Hepatocyte (in vitro differentiated cells): ENCODE data around the gene NUDT3. TPM values are rescaled to one million over a fixed set of nuclear protein-coding genes. Genes with fewer than 3 reads are reported as not detected.
"Not testable (repeated sequence)": the region's sequence is repeated elsewhere in the genome, so short reads cannot be mapped to it uniquely, and the experiment has no call there.

Experiments
- DNase-seq: peaks from one replicate; pipeline ENCODE4 v3.0.0-alpha.2; 2016; ENCODE audit warnings: low spot score
- H2AFZ ChIP-seq: fragments of 200-600 bp; sonication (generic); 2 replicates; pipeline ENCODE4 v1.6.0; 2016; ENCODE audit warnings: antibody characterized with exemption, mild to moderate bottlenecking
- H3K27ac ChIP-seq: fragments of 200-600 bp; sonication (generic); 2 replicates; pipeline ENCODE4 v1.5.1; 2016; ENCODE audit warnings: mild to moderate bottlenecking
- H3K27me3 ChIP-seq: fragments of 200-600 bp; sonication (generic); 2 replicates; pipeline ENCODE4 v1.6.1; 2016
- H3K36me3 ChIP-seq: fragments of 200-600 bp; sonication (generic); replicated peaks from 2 replicates; pipeline ENCODE4 v1.5.1; 2016; ENCODE audit warnings: low read depth; ENCODE audit not compliant: insufficient read depth
- H3K4me1 ChIP-seq: fragments of 200-600 bp; sonication (generic); 2 replicates; pipeline ENCODE4 v1.5.1; 2016; ENCODE audit warnings: mild to moderate bottlenecking, moderate library complexity; ENCODE audit not compliant: insufficient read depth
- H3K4me2 ChIP-seq: fragments of 200-600 bp; sonication (generic); 2 replicates; pipeline ENCODE4 v1.6.0; 2016
- H3K4me3 ChIP-seq: fragments of 200-600 bp; sonication (generic); 2 replicates; pipeline ENCODE4 v1.5.1; 2016; ENCODE audit warnings: mild to moderate bottlenecking
- H3K79me2 ChIP-seq: fragments of 200-600 bp; sonication (generic); 2 replicates; pipeline ENCODE4 v1.6.0; 2017; ENCODE audit warnings: mild to moderate bottlenecking
- H3K9me2 ChIP-seq: fragments of 200-600 bp; sonication (generic); replicated peaks from 2 replicates; pipeline ENCODE4 v1.6.0; 2017; ENCODE audit warnings: mild to moderate bottlenecking; ENCODE audit not compliant: insufficient read depth
- H3K9me3 ChIP-seq: fragments of 200-600 bp; sonication (generic); 2 replicates; pipeline ENCODE4 v1.5.1; 2016; ENCODE audit warnings: low read depth, mild to moderate bottlenecking
- H4K20me1 ChIP-seq: fragments of 200-600 bp; sonication (generic); 2 replicates; pipeline ENCODE4 v1.6.0; 2016; ENCODE audit warnings: mild to moderate bottlenecking; ENCODE audit not compliant: insufficient read depth, poor library complexity, severe bottlenecking
- CTCF ChIP-seq: fragments of 200-600 bp; sonication (generic); IDR thresholded peaks from 2 replicates; pipeline ENCODE4 v1.5.1; 2016; ENCODE audit warnings: antibody characterized with exemption, mild to moderate bottlenecking; ENCODE audit not compliant: poor library complexity
- EZH2 ChIP-seq: fragments of 200-600 bp; sonication (generic); IDR thresholded peaks from 2 replicates; pipeline ENCODE4 v1.6.1; 2016; ENCODE audit warnings: antibody characterized with exemption, mild to moderate bottlenecking, borderline replicate concordance
- EZH2phosphoT487 ChIP-seq: fragments of 200-600 bp; sonication (generic); IDR thresholded peaks from one replicate; pipeline ENCODE4 v1.6.1; 2018; ENCODE audit warnings: antibody characterized with exemption, mild to moderate bottlenecking, low read depth, moderate library complexity; ENCODE audit not compliant: unreplicated experiment, severe bottlenecking
- WGBS: methylation state at CpG from one replicate; pipeline ENCODE4 v1.1.6; 2016; ENCODE audit warnings: low lambda C conversion rate; ENCODE audit errors: missing lambda C conversion rate; 5-methylcytosine and 5-hydroxymethylcytosine counted together
- polyA plus RNA-seq: library from polyadenylated mRNA; unstranded; fragments of >200 nt; fragmentation: Nextera tagmentation; extraction: Ambion mirVana; gene quantifications from 2 replicates; pipeline ENCODE4 v1.2.1, GENCODE V29; 2016
- total RNA-seq: library from RNA; depleted of rRNA; stranded (reverse); fragments of >200 nt; gene quantifications from 2 replicates; pipeline ENCODE4 v1.2.3, GENCODE V29; 2014

The NUDT3 gene
- total and polyA plus RNA-seq, 2 experiments from 2014 or later, result 6.2 to 20.4 TPM

GRCh38 chr6:34412016-34412415 lies 19.5 kb upstream of the NUDT3 start:
- H3K4me1 ChIP-seq, result peaks cover 6% of the 10 kb centered on the region
- H2AFZ ChIP-seq, result no peak overlapping the region
- 95% methylated on average over 5 of the region's 5 CpGs for WGBS
- H3K9me2 ChIP-seq, result no peaks in the 10 kb centered on the region
- no peaks in the 10 kb centered on the region for H3K36me3 ChIP-seq
- H3K4me2 ChIP-seq, result no peak overlapping the region
- no peaks in the 10 kb centered on the region for H4K20me1 ChIP-seq
- no peak overlapping the region for H3K27ac ChIP-seq
- no peak for TF ChIP-seq EZH2
- no peak for TF ChIP-seq CTCF
- TF ChIP-seq EZH2phosphoT487, result no peak
- no peaks in the 10 kb centered on the region for H3K79me2 ChIP-seq
- H3K27me3 ChIP-seq, result no peaks in the 10 kb centered on the region
- no peaks in the 10 kb centered on the region for H3K9me3 ChIP-seq
- DNase-seq, result no peak
- H3K4me3 ChIP-seq, result no peak overlapping the region

- not testable (repeated sequence) for H3K27me3 ChIP-seq, H3K36me3 ChIP-seq, H3K4me3 ChIP-seq, H3K9me2 ChIP-seq, DNase-seq, H3K4me2 ChIP-seq, H3K27ac ChIP-seq, H3K9me3 ChIP-seq, H3K79me2 ChIP-seq, H3K4me1 ChIP-seq, H4K20me1 ChIP-seq, H2AFZ ChIP-seq
- WGBS, result 96% methylated on average over 1 of the region's 1 CpG
Observed at GRCh38 chr6:34407915-34408314, 15.4 kb upstream of the NUDT3 start.

GRCh38 chr6:34396518-34396917 lies 4.0 kb upstream of the NUDT3 start:
- no peaks in the 10 kb centered on the region for H4K20me1 ChIP-seq
- no peaks in the 10 kb centered on the region for H3K9me2 ChIP-seq
- WGBS, result 100% methylated on average over 6 of the region's 6 CpGs
- no peak for DNase-seq
- no peaks in the 10 kb centered on the region for H3K9me3 ChIP-seq
- H3K27me3 ChIP-seq, result no peaks in the 10 kb centered on the region
- peaks cover 6% of the 10 kb centered on the region for H3K79me2 ChIP-seq
- no peak overlapping the region for H2AFZ ChIP-seq
- peaks cover 6% of the 10 kb centered on the region for H3K4me1 ChIP-seq
- TF ChIP-seq EZH2phosphoT487, result no peak
- TF ChIP-seq CTCF, result no peak
- no peak for TF ChIP-seq EZH2
- no peak overlapping the region for H3K27ac ChIP-seq
- H3K4me2 ChIP-seq, result no peak overlapping the region
- H3K4me3 ChIP-seq, result no peak overlapping the region
- H3K36me3 ChIP-seq, result no peaks in the 10 kb centered on the region

DNA sequence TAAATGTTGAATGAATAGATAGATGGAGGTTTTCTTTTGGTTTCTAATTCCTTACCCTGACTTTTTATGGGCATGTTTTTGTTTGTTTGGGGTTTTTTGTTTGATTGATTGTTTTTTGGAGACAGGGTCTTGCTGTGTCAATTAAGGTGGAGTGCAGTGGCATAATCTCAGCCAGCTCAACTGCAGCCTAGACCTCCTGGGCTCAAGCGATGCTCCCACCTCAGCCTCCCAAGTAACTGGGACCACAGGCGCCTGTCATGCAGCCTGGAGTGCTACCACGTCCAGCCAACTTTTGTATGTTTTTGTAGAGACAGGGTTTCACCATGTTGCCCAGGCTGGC lies 1.5 kb upstream of the NUDT3 start:
- H3K79me2 ChIP-seq, result peaks cover 27% of the 10 kb centered on the region
- WGBS, result 94% methylated on average over 3 of the region's 3 CpGs
- H3K4me1 ChIP-seq, result peaks cover 13% of the 10 kb centered on the region
- H3K4me3 ChIP-seq, result no peak overlapping the region
- H4K20me1 ChIP-seq, result peaks cover 9% of the 10 kb centered on the region
- DNase-seq, result no peak
- H2AFZ ChIP-seq, result no peak overlapping the region
- H3K9me2 ChIP-seq, result no peaks in the 10 kb centered on the region
- H3K27ac ChIP-seq, result no peak overlapping the region
- no peaks in the 10 kb centered on the region for H3K27me3 ChIP-seq
- peak overlapping the region; percentile 78 for H3K4me2 ChIP-seq
- H3K9me3 ChIP-seq, result no peaks in the 10 kb centered on the region
- no peak for TF ChIP-seq EZH2phosphoT487
- no peak for TF ChIP-seq EZH2
- no peak for TF ChIP-seq CTCF
- H3K36me3 ChIP-seq, result no peaks in the 10 kb centered on the region
